ENCODE results near the gene SLC2A13. TPM values are rescaled to one million over a fixed set of nuclear protein-coding genes. Genes with fewer than 3 reads are reported as not detected.
"Not testable (repeated sequence)": the region's sequence is repeated elsewhere in the genome, so short reads cannot be mapped to it uniquely, and the experiment has no call there.

SLC2A13 gene
- total RNA-seq, 2 experiments from 2014 or later, result 2.0 to 2.1 TPM

GRCh38 chr12:39830852-39831520 is 274.9 kb downstream of the SLC2A13 start:
- no peaks in the 10 kb centered on the region for H3K27me3 Mint-ChIP-seq (ENCODE audit: low read depth)
- DNase-seq, result no peak
- no peak overlapping the region for H3K4me3 Mint-ChIP-seq
- H3K27ac Mint-ChIP-seq, result no peak overlapping the region
- intact Hi-C loops (cut with micrococcal nuclease), result no loop called here
- H3K4me1 Mint-ChIP-seq (ENCODE audit: low read depth), result no peaks in the 10 kb centered on the region
- no peaks in the 10 kb centered on the region for H3K36me3 Mint-ChIP-seq (ENCODE audit: low read depth)
- H3K9me3 Mint-ChIP-seq, result peaks cover 3% of the 10 kb centered on the region
- CTCF ChIA-PET, result interaction anchor here (0.6 kb wide), 1 partner anchor 16 kb away, joined by 4 read pairs; no protein-coding TSS in a partner anchor

DNA sequence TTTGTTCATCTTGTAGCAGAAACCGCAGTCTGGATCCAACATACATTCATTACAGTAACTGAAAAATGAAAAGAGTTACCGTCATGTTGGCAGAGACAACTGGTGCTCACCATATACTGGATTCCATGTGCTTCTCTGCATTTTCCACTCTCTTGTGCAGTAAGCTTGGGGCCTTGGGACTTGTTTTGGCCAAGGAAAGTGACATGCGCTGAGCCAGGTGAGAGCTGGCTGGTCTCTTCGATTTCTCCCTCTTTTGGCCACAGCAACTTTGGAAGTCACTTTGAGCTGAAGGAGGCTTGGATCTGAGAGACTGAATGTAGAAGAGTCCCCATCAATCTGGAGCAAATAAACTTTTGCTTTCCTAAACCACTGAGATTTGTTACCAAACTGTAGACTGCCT is 275.7 kb downstream of the SLC2A13 start:
- Mint-ChIP-seq H3K27me3 (ENCODE audit: low read depth) (no peaks in the 10 kb centered on the region), H3K4me3 (no peak overlapping the region), H3K4me1 (ENCODE audit: low read depth) (no peaks in the 10 kb centered on the region), H3K9me3 (peaks cover 3% of the 10 kb centered on the region), H3K27ac (no peak overlapping the region), H3K36me3 (ENCODE audit: low read depth) (no peaks in the 10 kb centered on the region)
- intact Hi-C loops (cut with micrococcal nuclease), result no loop called here
- DNase-seq, result no peak
- CTCF ChIA-PET, result no interaction called here

DNA sequence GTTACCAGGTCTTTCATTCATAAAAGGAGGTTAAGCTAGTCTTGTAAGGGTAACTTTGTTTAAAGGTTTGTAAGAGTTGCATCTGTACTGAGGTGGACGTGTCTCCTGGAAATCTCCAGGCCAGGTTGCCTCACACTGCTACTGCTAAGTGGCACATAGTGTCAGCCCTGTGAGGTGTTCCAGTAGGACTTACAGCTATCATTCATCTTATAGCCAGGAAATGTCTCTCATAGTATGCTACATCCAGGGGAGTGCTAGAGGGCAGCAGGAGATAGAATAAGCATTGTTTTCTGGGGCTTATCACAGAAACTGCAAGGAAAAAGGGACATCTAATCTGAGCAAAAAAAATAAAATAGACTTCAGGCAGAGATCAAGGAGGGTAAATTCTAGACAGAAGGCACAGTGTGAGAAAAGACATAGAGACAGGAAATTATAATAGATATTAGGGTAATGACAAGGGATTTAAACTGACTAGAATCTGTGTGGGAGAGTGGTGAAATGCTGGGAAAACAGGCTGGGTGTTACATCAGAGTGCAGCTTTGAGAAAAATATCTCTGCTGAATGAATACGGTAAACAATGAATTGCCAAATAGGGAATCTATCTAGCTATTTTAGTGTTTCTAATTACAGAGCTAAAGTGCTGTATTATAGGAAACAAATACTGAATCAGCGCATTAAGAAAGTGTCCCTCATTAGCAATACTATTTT is 281.2 kb downstream of the SLC2A13 start:
- CTCF ChIA-PET, result interaction anchor here (1.2 kb wide), 1 partner anchor 17 kb away, joined by 3 read pairs; no protein-coding TSS in a partner anchor
- no peak for DNase-seq
- intact Hi-C loops (cut with micrococcal nuclease), result no loop called here

DNA sequence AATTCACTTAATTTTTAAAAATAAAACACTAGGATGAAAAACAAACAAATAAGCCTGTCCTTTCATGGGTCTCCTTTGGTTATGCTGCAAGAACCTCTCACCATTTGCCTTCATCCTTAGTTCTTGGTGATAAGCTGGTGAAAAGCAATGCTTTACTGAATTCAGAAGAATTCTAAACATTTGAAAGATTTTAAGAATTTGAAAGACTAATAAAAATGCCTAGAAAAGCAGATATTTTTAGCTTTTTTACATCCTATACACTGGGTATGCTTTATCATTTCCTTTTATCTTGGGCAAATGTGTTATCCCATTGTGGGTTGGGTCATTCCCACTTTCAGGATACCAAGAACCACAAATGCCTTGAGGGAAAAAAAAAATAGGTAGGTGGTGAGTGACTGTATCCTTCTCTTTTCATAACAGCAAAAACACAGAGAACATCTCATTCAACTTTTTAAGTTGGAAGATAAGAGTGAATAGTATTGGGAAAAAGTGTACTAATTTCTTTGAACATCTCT is 289.2 kb downstream of the SLC2A13 start:
- DNase-seq, result no peak
- Mint-ChIP-seq H3K4me3 (no peak overlapping the region), H3K27me3 (ENCODE audit: low read depth) (no peaks in the 10 kb centered on the region), H3K4me1 (ENCODE audit: low read depth) (no peaks in the 10 kb centered on the region), H3K27ac (no peak overlapping the region), H3K36me3 (ENCODE audit: low read depth) (no peaks in the 10 kb centered on the region), H3K9me3 (peaks cover 5% of the 10 kb centered on the region)
- intact Hi-C loops (cut with micrococcal nuclease), result no loop called here
- CTCF ChIA-PET, result interaction anchor here (0.7 kb wide), 1 partner anchor 27 kb away, joined by 3 read pairs; no protein-coding TSS in a partner anchor

More for the DNA sequence above, 281.2 kb downstream of the SLC2A13 start:
- no peaks in the 10 kb centered on the region for H3K4me1 Mint-ChIP-seq (ENCODE audit: low read depth)
- H3K36me3 Mint-ChIP-seq (ENCODE audit: low read depth), result no peaks in the 10 kb centered on the region
- H3K9me3 Mint-ChIP-seq, result peaks cover 3% of the 10 kb centered on the region
- H3K27me3 Mint-ChIP-seq (ENCODE audit: low read depth), result no peaks in the 10 kb centered on the region
- H3K27ac Mint-ChIP-seq, result no peak overlapping the region
- H3K4me3 Mint-ChIP-seq, result no peak overlapping the region

GRCh38 chr12:39815746-39816145 is 290.1 kb downstream of the SLC2A13 start:
- intact Hi-C loops (cut with micrococcal nuclease), result no loop called here

DNA sequence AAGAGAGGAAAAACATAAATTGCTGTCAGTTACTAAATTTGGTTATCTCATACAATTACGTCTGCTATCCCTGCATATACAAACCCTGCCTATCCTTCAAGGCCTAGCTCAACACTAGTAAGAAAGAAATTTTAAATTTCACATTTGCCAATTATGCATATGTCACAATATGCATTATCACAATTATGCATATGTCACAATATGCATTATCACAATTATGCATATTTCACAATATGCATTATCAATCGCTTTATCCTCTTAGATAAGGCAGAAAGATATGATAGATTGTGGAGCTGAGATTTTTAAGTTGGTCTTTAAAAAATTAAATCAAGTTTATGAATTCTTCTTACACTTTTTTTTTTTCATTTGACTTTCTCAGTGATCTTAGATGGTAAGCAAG is 291.3 kb downstream of the SLC2A13 start:
- peaks cover 7% of the 10 kb centered on the region for H3K9me3 Mint-ChIP-seq
- intact Hi-C loops (cut with micrococcal nuclease), result no loop called here
- no peak overlapping the region for H3K27ac Mint-ChIP-seq
- H3K27me3 Mint-ChIP-seq (ENCODE audit: low read depth), result no peaks in the 10 kb centered on the region
- CTCF ChIA-PET, result interaction anchor here (0.6 kb wide), 1 partner anchor 17 kb away, joined by 4 read pairs; no protein-coding TSS in a partner anchor
- no peak for DNase-seq
- no peaks in the 10 kb centered on the region for H3K4me1 Mint-ChIP-seq (ENCODE audit: low read depth)
- H3K36me3 Mint-ChIP-seq (ENCODE audit: low read depth), result no peaks in the 10 kb centered on the region
- no peak overlapping the region for H3K4me3 Mint-ChIP-seq

More at GRCh38 chr12:39815746-39816145, 290.1 kb downstream of the SLC2A13 start:
- Mint-ChIP-seq H3K27ac (no peak overlapping the region), H3K4me3 (no peak overlapping the region), H3K9me3 (peaks cover 5% of the 10 kb centered on the region), H3K27me3 (ENCODE audit: low read depth) (no peaks in the 10 kb centered on the region), H3K36me3 (ENCODE audit: low read depth) (no peaks in the 10 kb centered on the region), H3K4me1 (ENCODE audit: low read depth) (no peaks in the 10 kb centered on the region)
- DNase-seq, result no peak
- CTCF ChIA-PET, result no interaction called here

- H3K4me1 Mint-ChIP-seq (ENCODE audit: low read depth), result no peaks in the 10 kb centered on the region
- intact Hi-C loops (cut with micrococcal nuclease), result no loop called here
- H3K27me3 Mint-ChIP-seq (ENCODE audit: low read depth), result no peaks in the 10 kb centered on the region
- H3K9me3 Mint-ChIP-seq, result peaks cover 7% of the 10 kb centered on the region
- CTCF ChIA-PET, result no interaction called here
- DNase-seq, result no peak
- H3K4me3 Mint-ChIP-seq, result no peak overlapping the region
- H3K27ac Mint-ChIP-seq, result no peak overlapping the region
- no peaks in the 10 kb centered on the region for H3K36me3 Mint-ChIP-seq (ENCODE audit: low read depth)
Measured at GRCh38 chr12:39813776-39814175, 292.1 kb downstream of the SLC2A13 start.

DNA sequence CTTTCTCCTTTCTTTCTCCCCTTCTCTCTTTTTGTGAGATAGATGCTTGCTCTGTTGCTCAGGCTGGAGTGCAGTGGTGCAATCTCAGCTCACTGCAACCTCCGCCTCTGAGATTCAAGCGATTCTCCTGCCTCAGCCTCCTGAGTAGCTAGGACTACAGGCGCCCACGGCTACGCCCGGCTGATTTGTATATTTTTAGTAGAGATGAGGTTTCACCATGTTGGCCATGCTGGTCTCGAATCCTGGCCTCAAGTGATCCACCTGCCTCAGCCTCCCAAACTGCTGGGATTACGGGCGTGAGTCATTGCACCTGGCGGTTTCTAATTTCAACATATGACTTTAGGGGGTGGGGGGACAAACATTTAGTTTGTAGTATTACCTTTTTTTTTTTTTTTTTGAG is 293.4 kb downstream of the SLC2A13 start:
- CTCF ChIA-PET; H3K27me3 Mint-ChIP-seq (ENCODE audit: low read depth); H3K27ac Mint-ChIP-seq; intact Hi-C loops (cut with micrococcal nuclease); H3K4me1 Mint-ChIP-seq (ENCODE audit: low read depth); H3K9me3 Mint-ChIP-seq; DNase-seq; H3K4me3 Mint-ChIP-seq; H3K36me3 Mint-ChIP-seq (ENCODE audit: low read depth): not testable (repeated sequence)

DNA sequence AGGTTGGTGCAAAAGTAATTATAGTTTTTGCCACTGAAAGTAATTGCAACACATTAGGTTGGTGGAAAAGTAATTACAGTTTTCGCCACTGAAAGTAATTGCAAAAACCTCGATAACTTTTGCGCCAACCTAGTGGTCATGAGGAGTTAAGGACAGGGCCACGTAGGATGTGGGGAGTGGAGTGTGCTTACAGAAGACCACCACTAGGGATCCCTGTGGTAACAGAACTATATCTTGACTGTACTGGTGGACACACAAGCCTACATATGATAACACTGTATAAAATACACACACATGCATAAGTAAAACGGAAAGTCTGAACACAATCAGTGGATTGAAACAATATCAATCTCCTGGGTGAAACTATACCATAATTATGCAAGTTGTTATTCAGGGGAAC is 298.8 kb downstream of the SLC2A13 start:
- H3K36me3 Mint-ChIP-seq (ENCODE audit: low read depth), result no peaks in the 10 kb centered on the region
- H3K27ac Mint-ChIP-seq, result no peak overlapping the region
- no peaks in the 10 kb centered on the region for H3K27me3 Mint-ChIP-seq (ENCODE audit: low read depth)
- no peak for DNase-seq
- H3K4me3 Mint-ChIP-seq, result no peak overlapping the region
- no peaks in the 10 kb centered on the region for H3K4me1 Mint-ChIP-seq (ENCODE audit: low read depth)
- intact Hi-C loops (cut with micrococcal nuclease), result no loop called here
- peaks cover 3% of the 10 kb centered on the region for H3K9me3 Mint-ChIP-seq
- CTCF ChIA-PET, result no interaction called here

GRCh38 chr12:39805651-39806050 is 300.2 kb downstream of the SLC2A13 start:
- Mint-ChIP-seq H3K36me3 (ENCODE audit: low read depth) (no peaks in the 10 kb centered on the region), H3K27me3 (ENCODE audit: low read depth) (no peaks in the 10 kb centered on the region), H3K9me3 (peaks cover 2% of the 10 kb centered on the region), H3K4me3 (no peak overlapping the region), H3K27ac (no peak overlapping the region), H3K4me1 (ENCODE audit: low read depth) (no peaks in the 10 kb centered on the region)
- CTCF ChIA-PET, result no interaction called here
- DNase-seq, result no peak
- intact Hi-C loops (cut with micrococcal nuclease), result no loop called here

- H3K27ac Mint-ChIP-seq, result no peak overlapping the region
- no peak for DNase-seq
- no peaks in the 10 kb centered on the region for H3K27me3 Mint-ChIP-seq (ENCODE audit: low read depth)
- no peaks in the 10 kb centered on the region for H3K9me3 Mint-ChIP-seq
- H3K4me3 Mint-ChIP-seq, result no peak overlapping the region
- H3K4me1 Mint-ChIP-seq (ENCODE audit: low read depth), result no peaks in the 10 kb centered on the region
- no peaks in the 10 kb centered on the region for H3K36me3 Mint-ChIP-seq (ENCODE audit: low read depth)
- intact Hi-C loops (cut with micrococcal nuclease), result no loop called here
- CTCF ChIA-PET, result no interaction called here
Measured at GRCh38 chr12:39804898-39805297, 301.0 kb downstream of the SLC2A13 start.

DNA sequence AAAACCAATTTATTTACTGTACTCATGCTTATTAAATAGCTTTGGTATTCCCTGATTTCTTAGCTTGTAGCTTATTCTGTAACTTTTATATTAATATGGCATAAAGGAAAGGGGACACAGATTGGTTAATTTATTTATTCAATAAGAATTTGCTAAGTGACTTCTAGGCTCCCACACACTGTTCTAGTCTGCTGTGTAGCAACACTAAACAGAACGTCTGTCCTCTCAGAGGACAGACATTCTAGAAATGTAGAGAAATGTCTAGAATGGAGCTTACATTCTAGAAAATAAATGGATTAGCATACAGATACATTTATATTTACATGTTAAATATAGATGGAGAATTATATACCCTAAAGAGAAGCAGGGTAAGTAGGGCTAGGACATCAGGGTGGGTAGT is 301.4 kb downstream of the SLC2A13 start:
- no peak for DNase-seq
- CTCF ChIA-PET, result no interaction called here
- no peaks in the 10 kb centered on the region for H3K36me3 Mint-ChIP-seq (ENCODE audit: low read depth)
- no peaks in the 10 kb centered on the region for H3K4me1 Mint-ChIP-seq (ENCODE audit: low read depth)
- no peak overlapping the region for H3K27ac Mint-ChIP-seq
- H3K4me3 Mint-ChIP-seq, result no peak overlapping the region
- no peaks in the 10 kb centered on the region for H3K9me3 Mint-ChIP-seq
- intact Hi-C loops (cut with micrococcal nuclease), result no loop called here
- no peaks in the 10 kb centered on the region for H3K27me3 Mint-ChIP-seq (ENCODE audit: low read depth)

DNA sequence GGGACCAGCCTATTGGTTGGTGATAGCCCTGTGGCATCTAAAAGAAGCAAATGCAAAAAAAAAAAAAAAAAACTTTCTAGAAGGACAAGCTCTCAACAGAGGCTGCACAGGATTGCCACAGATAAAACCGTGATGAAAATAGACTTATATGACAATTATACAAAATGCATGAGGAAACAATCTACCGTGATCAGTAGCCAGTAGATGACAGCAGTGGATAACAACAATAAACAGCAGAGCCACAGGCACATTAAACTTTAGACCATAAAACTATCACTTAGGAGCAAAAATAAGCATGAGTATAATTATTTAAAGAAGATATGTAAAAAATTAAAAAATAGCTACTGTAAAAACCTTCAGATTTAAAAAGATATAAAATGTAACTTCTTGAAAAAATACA is 302.7 kb downstream of the SLC2A13 start:
- Mint-ChIP-seq H3K4me3 (no peak overlapping the region), H3K27me3 (ENCODE audit: low read depth) (no peaks in the 10 kb centered on the region), H3K27ac (no peak overlapping the region), H3K4me1 (ENCODE audit: low read depth) (no peaks in the 10 kb centered on the region), H3K9me3 (no peaks in the 10 kb centered on the region), H3K36me3 (ENCODE audit: low read depth) (no peaks in the 10 kb centered on the region)
- DNase-seq, result no peak
- CTCF ChIA-PET, result no interaction called here
- intact Hi-C loops (cut with micrococcal nuclease), result no loop called here
